KMS-11 (cell line): ENCODE measurements around the gene CDC73.
"Not testable (repeated sequence)": the region's sequence is repeated elsewhere in the genome, so short reads cannot be mapped to it uniquely, and the experiment has no call there.

Experiments
- H2AFZ ChIP-seq: fragments of 200-600 bp; sonication (generic); 2 replicates; pipeline ENCODE4 v1.6.1; 2016; ENCODE audit warnings: antibody characterized with exemption, mixed run types, low read depth
- H3K27ac ChIP-seq: fragments of 200-600 bp; sonication (generic); 2 replicates; pipeline ENCODE4 v1.6.1; 2016; ENCODE audit warnings: mild to moderate bottlenecking, mixed run types
- H3K27me3 ChIP-seq: fragments of 200-600 bp; sonication (generic); 2 replicates; pipeline ENCODE4 v1.6.1; 2017; ENCODE audit warnings: mild to moderate bottlenecking, low read depth, mixed run types, moderate library complexity; ENCODE audit not compliant: insufficient read depth
- H3K36me3 ChIP-seq: fragments of 200-600 bp; sonication (generic); 2 replicates; pipeline ENCODE4 v1.6.1; 2017; ENCODE audit warnings: mild to moderate bottlenecking, mixed run types; ENCODE audit not compliant: insufficient read depth
- H3K4me1 ChIP-seq: fragments of 200-600 bp; sonication (generic); 2 replicates; pipeline ENCODE4 v1.6.1; 2016; ENCODE audit warnings: mild to moderate bottlenecking, low read depth, mixed run types; ENCODE audit not compliant: poor library complexity, severe bottlenecking
- H3K4me2 ChIP-seq: fragments of 200-600 bp; sonication (generic); 2 replicates; pipeline ENCODE4 v1.7.0; 2016; ENCODE audit warnings: mild to moderate bottlenecking, mixed run types
- H3K4me3 ChIP-seq: fragments of 200-600 bp; sonication (generic); IDR thresholded peaks from 2 replicates; pipeline ENCODE4 v1.6.1; 2017; ENCODE audit warnings: low read depth, low read length, mixed read lengths; ENCODE audit not compliant: insufficient read depth
- H3K79me2 ChIP-seq: fragments of 200-600 bp; sonication (generic); 2 replicates; pipeline ENCODE4 v1.6.1; 2016; ENCODE audit warnings: low read depth, mixed run types; ENCODE audit not compliant: insufficient read depth
- H3K9ac ChIP-seq: fragments of 200-600 bp; sonication (generic); 2 replicates; pipeline ENCODE4 v1.6.1; 2016; ENCODE audit warnings: mild to moderate bottlenecking, mixed run types
- H4K20me1 ChIP-seq: fragments of 200-600 bp; sonication (generic); 2 replicates; pipeline ENCODE4 v1.6.1; 2016; ENCODE audit warnings: mild to moderate bottlenecking, mixed run types; ENCODE audit not compliant: insufficient read depth
- TF ChIP-seq, protein P1 (sequence below): fragments of 200-600 bp; sonication (generic); conservative IDR thresholded peaks from 2 replicates; pipeline ENCODE4 v1.6.1; 2017; ENCODE audit warnings: low read depth, mild to moderate bottlenecking, antibody characterized with exemption, low read length, moderate library complexity, mixed read lengths

CDC73 gene

DNA sequence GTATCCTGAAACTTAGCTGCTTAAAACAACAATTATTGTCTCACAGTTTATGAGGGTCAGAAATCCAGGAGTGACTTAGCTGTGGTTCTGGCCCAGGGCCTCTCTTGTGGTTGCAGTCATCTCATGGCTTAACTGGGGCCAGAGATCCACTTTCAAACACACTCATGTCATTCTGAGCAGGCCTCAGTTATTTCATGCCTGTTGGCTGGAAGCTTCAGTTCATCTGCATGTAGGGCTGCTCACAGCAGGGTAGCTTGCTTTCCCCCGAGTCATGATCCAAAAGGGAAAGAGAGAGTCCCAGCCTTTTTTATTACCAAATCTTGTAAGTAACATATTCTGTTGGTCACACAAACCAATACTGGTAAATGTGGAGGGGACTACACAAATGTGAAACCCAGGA, 161.2 kb downstream of the CDC73 start:
- Histone ChIP-seq H4K20me1 (no peaks in the 10 kb centered on the region), H3K4me2 (no peak overlapping the region; the same call in 1 of the 2 replicates), H3K36me3 (no peaks in the 10 kb centered on the region), H3K27me3 (no peaks in the 10 kb centered on the region), H2AFZ (no peak overlapping the region), H3K79me2 (no peaks in the 10 kb centered on the region), H3K4me1 (peaks cover 23% of the 10 kb centered on the region), H3K27ac (no peak overlapping the region; the same call in 1 of the 2 replicates), H3K9ac (no peak overlapping the region), H3K4me3 (no peak overlapping the region)
- TF ChIP-seq, protein P1, sequence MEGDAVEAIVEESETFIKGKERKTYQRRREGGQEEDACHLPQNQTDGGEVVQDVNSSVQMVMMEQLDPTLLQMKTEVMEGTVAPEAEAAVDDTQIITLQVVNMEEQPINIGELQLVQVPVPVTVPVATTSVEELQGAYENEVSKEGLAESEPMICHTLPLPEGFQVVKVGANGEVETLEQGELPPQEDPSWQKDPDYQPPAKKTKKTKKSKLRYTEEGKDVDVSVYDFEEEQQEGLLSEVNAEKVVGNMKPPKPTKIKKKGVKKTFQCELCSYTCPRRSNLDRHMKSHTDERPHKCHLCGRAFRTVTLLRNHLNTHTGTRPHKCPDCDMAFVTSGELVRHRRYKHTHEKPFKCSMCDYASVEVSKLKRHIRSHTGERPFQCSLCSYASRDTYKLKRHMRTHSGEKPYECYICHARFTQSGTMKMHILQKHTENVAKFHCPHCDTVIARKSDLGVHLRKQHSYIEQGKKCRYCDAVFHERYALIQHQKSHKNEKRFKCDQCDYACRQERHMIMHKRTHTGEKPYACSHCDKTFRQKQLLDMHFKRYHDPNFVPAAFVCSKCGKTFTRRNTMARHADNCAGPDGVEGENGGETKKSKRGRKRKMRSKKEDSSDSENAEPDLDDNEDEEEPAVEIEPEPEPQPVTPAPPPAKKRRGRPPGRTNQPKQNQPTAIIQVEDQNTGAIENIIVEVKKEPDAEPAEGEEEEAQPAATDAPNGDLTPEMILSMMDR, result no peak

DNA sequence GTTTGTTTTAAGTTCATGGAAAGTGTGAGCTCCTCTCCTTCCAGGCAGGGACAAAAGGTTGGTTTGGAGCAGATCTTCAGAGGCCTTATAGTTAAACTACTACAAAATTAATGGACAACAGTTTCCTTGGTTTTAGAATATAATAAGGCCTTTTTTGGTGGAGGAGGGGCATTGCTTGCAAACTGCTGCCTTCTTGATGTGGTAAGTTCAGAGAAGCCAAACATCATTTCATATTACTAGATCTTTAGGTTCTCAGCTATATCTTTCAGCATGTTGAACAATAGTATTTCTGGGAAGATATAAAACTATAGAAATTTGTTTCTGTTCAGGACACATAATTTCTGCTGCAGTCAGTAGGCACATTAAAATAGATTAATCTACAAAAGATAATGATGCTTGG, 162.4 kb downstream of the CDC73 start:
- Histone ChIP-seq H3K27ac (no peak overlapping the region), H2AFZ (no peak overlapping the region), H3K4me2 (no peak overlapping the region), H3K27me3 (no peaks in the 10 kb centered on the region), H4K20me1 (no peaks in the 10 kb centered on the region), H3K4me3 (no peak overlapping the region), H3K4me1 (peaks cover 23% of the 10 kb centered on the region), H3K36me3 (no peaks in the 10 kb centered on the region), H3K79me2 (no peaks in the 10 kb centered on the region), H3K9ac (no peak overlapping the region)
- TF ChIP-seq, protein P1, result no peak

DNA sequence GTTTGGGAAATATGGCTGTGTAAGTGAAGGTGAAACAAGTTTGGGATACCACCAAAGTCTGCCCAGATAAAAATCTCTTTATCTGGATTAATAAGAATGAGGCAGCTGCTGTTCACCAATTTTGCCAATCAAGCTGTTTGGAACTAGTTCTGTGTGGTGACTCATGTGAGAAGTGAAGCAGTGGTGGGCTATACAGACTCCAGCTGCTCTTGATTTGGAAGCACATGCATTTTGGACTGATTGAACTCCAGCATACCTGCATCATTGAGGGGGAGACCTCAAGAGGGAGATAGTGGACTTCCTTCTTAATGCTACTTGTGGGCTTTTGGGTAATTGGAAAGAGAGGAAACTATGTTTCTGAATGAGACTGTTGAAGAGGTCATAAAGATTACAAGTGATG, 163.8 kb downstream of the CDC73 start:
- peaks cover 23% of the 10 kb centered on the region for H3K4me1 ChIP-seq

DNA sequence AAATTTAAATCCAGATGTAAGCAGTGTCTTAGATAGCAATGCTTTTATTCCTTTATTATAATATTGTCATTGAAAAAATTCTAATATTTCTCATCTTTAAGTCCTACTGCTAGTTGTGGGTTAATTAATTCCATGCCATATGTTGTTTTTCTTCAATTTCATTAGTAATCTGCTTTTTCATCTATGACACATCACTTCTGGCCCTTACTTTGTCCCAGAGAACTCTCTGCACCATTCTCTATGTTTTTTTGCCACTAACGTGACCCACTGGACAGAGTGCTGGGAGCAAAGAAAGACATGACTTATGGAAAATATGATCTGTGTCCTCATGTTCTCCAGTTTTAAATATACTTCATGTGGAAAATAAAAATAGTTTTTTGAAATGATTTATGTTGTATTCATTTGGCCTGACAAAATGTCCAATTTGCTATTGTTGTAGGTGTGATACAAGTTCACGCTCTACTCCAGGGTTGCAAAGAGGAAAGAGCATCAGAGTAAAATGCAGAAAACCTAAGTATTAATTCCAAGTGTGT, 166.8 kb downstream of the CDC73 start:
- H3K36me3 ChIP-seq, H3K27ac ChIP-seq, H3K4me1 ChIP-seq, H3K4me3 ChIP-seq, H2AFZ ChIP-seq, H3K27me3 ChIP-seq, H4K20me1 ChIP-seq, H3K4me2 ChIP-seq, H3K79me2 ChIP-seq, H3K9ac ChIP-seq: not testable (repeated sequence)

More for the DNA sequence above, 163.8 kb downstream of the CDC73 start:
- no peaks in the 10 kb centered on the region for H3K27me3 ChIP-seq
- H3K4me3 ChIP-seq, result no peak overlapping the region
- H4K20me1 ChIP-seq, result no peaks in the 10 kb centered on the region
- no peaks in the 10 kb centered on the region for H3K79me2 ChIP-seq
- no peak overlapping the region for H3K9ac ChIP-seq
- no peak overlapping the region for H2AFZ ChIP-seq
- H3K27ac ChIP-seq, result no peak overlapping the region
- no peak overlapping the region for H3K4me2 ChIP-seq
- TF ChIP-seq, protein P1, result no peak
- no peaks in the 10 kb centered on the region for H3K36me3 ChIP-seq

DNA sequence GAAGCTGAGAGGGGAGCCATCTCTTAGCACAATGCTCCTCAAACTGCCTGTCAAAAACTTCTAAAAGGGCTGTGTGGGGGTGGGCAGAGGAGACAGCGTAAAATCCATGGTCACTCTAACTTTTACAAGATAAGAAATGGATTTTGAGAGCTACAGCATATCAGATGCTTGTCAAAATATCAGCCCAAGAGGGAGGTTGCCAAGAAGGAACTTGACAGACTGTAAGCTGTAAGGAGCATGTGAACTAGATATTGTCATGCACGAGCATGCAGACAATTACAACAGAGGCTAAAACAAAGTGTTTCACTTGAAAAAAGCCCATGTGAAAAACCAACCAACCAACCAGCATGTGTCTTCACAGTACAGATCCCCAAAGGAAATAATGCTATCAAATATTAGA, 171.9 kb downstream of the CDC73 start:
- no peak overlapping the region for H2AFZ ChIP-seq
- H3K79me2 ChIP-seq, result no peaks in the 10 kb centered on the region
- no peak overlapping the region for H3K4me3 ChIP-seq
- H3K27me3 ChIP-seq, result no peaks in the 10 kb centered on the region
- no peaks in the 10 kb centered on the region for H3K4me1 ChIP-seq
- H3K4me2 ChIP-seq, result no peak overlapping the region
- H4K20me1 ChIP-seq, result no peaks in the 10 kb centered on the region
- H3K36me3 ChIP-seq, result no peaks in the 10 kb centered on the region
- H3K9ac ChIP-seq, result no peak overlapping the region
- no peak overlapping the region for H3K27ac ChIP-seq
- TF ChIP-seq, protein P1, result no peak
